Activated CD8-positive, alpha-beta memory T cell treated with anti-CD3 and anti-CD28 coated beads for 48 hours (primary cell): ENCODE data around the gene PIP4P1.
A peak's percentile ranks its signal among the peaks of the same experiment; 100 is the strongest.

Source experiments
- DNase-seq, 3 experiments: peaks; one replicate each; pipeline ENCODE4 v3.0.0-alpha.2; 2020; ENCODE audit warnings: low read depth in 2 of 3, low spot score in 2 of 3

The PIP4P1 gene

DNA sequence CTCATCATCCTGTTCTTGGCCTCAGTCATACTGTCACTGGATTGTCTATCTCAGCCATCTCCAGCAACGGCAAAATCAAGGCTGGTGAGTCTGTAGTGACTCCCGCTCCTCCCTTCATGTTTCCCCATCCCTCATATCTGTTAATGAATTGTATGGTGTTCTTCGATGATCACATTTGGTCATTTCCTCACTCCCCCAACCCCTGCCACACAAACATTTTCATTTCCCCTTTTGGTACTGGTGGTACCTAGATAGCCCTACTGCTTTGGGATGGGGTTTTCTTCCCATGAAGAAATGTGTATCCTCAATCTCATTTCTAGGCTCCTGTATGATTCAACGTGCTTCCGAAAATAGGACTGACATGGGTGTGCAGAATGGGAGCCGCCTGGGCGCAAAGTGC is 22.6 kb downstream of the PIP4P1 start:
- no peak for DNase-seq

DNA sequence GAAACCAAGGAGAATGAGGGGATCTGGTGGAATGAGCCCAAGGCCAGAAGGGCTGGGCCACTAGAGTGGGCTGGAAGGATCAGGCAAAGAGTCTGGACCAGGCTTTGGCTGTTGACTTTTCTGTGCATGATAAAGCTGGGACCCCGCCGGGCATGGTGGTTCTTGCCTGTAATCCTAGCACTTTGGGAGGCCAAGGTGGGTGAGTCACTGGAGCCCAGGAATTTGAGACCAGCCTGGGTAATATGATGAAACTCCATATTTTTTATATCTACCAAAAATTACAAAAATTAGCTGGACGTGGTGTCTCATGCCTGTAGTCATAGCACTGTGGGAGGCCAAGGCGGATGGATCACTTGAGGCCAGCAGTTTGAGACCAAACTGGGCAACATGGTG is 24.9 kb downstream of the PIP4P1 start:
- DNase-seq, result no peak

DNA sequence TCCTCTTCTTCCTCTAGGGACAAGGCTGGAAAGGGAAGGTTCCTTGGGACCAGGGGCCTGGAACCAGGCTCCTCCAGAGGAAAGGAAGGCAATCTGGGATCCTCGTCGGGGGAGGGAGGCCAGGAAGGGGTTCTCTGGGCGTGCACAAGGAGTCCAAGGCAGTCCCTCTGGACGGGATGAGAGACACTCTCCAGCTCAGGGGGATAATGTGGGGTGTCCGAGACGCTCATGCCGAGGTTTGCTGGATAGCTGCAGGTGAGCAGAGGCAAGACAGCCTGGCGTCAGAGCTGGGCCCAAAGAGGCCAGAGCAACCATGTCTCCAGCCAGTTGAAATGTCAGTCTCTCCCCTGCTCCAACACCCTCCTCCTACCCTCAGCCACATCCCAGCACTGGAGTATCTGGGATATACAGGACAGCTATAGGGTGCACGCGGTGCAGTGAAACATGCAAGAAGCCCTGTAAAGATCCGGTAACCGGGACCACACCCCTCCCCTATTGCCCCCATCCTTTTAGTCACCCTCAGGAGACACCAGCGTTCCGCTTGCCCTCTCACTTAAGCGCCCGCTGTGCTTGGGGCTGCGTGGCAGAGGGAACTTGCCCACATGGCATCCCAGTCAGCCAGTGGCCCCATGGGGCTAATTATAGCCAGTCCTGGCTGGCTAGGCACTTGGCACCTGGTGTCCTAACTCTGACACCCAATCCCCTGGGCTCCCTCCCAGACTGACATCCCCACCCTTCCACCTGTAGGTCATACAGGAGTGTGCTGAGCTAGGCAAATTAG is 25.5 kb downstream of the PIP4P1 start, which contains the start of gene KLHL33:
Gene KLHL33 (minus strand): TSS at position 585 of the 781 bp plus-strand sequence. CDS start 355 bp downstream, at position 230.
- DNase-seq, result no peak

DNA sequence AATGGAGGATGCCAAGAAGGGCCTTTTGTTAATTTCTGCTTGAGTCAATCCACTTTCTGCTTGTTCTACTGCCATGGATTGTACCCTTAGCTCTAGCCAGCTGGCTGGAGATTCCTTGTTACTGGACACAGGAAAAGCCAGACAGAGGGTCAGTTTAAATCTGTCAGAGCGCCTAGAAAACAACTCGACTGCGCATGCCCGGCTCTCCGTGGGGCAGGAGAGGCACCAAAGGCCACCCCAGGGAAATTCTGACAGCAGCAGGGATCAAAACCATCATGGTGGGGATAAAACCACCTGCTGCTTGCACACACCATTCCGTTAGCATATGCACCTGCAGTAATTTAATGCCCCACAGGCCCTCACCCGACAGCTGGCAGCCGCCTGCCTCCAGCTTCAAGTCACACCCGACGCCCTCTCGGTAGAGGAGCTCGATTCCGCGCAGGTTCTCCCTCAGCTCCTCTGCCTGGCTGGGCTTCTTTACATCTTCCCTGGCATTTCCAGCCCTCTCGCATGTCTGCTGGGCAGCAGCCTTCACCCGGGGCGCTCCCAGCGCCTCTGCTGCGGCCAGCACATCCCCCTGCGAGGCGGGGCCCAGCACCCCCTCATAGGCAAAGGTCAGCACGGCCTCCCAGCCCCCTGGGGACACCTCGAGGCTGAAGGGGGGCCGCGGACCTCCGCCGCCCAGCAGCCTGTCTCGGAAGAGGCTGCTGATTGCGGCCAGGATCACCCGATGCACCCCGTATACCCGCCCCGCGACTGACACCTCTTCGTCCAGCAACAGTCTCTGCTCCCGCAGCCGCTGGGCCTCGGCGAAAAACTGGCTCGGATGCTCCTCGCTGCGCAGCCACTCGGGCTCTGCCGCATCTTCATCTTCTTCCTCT is 26.3 kb downstream of the PIP4P1 start:
- DNase-seq, result no peak

DNA sequence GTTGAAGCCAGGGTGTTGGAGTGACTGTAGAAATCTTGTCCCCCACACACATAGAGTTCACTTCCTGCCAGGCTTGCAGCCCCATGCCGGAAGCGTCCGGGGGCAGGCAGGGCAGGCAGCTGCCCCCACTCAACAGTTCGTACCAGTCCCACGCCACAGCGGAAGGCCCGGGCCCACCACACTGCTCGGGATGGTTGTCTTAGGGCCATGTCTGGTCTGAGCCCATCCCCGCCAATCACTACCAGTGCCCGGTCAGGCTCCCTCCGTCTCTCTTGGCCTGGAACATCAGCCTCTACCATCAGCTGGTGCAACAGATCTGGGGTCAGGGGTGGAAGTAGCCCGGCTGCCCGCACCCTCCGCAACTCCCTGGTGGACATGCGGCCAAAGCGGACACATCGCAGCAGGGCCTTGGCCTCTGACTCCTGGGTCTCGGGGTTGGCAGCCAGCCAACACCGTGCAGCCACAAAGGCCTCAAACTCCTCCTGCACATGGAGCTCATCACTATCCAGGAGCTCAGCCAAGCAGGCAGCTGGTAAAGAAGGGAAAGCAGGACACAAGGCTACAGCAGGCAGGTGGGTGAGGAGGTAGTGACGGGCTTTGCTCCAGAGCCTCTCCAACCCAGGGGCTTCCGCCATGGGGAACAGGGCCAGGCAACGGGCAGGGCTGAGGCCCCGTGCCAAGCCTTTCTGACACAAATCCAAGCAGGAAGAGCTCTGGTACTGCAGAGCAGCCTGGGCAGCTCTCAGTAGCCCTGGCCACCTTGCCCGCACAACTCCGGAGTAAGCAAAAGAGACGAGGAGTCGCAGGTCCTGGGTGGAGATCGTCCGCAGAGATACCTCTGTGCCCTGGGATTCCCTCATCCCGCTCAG is 31.2 kb downstream of the PIP4P1 start:
- DNase-seq, result no peak

DNA sequence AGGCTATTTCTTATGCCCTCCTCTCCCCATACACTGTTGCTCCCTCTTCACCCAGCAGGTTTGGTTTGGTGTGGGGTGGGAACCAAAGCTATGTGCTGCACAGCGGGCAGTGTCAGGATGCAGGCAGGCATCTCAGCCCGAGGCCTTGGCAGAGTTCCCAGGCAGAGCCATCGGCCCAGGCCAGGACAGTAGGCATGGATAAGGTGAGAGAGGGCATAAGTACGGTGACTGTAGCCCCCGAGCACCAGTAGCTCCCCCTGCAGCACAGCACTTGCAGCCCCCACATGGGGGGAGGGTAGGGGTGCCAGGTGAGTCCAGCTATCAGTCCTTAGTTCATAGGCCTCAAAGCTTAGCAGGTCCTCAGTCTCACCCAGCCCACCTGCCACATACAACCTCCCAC is 32.4 kb downstream of the PIP4P1 start:
- no peak for DNase-seq

DNA sequence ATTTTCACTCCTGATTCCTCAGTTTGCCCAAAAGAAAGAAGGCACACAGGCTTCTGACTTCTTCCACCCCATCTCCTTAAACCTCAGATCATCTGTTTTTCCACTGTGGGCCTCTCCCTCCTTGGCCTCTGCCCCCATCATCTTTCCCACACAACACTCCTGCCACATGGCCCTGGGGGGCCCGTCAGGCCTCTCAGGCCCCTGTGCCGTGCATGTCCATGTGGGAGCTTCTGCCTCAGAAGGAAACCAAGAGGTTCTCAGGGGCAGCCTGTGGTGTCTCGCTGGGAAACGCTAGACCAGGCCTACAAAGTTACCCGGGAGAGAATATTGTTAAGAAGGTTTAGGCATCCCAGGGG is 33.2 kb downstream of the PIP4P1 start:
- no peak for DNase-seq

DNA sequence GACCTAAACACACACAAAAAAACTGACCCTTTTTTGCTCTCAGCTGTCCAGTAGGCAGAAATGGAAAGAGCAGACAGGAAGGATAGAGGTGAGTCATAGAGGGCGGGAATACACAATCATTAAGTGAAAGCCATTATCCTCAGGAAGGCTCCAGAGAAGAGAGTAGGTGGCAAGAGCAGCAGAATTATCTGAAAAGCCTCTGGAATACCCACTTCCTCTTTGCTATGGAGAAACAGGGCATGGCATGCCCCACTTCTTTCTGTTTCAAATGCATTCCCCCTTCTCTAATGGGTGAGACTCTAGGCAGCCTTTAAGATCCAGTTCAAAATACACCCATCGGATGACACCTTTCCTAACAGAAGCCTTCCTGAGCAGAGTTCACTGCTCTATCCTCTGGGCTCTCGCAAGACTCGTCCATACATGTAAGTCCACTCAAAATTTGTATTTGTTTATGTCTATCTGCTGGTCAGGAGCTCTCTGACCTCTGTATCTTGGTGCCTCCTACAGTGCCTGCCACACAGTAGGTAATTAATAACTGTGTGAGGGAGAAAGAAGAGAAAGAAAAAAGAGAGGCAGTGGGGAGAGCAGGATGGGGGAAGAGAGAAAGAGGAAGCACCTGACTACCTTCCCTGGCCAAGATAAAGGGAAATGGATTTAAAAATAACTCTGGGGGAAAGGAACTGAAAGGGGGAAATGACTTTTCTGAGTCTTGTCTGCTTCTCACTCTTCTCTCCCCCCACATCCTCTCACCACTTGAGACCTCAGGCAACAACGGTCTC is 33.8 kb downstream of the PIP4P1 start:
- no peak for DNase-seq

DNA sequence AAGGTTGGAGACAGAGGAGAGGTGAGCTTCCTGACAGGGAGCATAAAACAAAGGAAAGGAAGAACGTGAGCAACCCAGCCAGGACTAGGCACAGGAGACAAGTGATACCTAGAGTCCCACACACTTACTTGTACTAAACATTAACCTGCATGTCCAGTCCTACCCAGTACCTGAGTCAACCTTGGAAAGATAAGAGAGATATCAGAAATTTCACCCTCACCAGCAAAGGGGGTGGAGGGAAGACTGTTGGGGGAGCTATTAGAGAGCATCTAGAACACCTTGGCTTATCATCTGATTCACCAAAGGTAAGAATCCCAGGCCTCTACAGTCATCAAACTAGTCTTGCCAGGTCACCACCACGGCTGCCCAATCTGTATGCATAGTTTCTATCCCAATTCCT is 36.4 kb downstream of the PIP4P1 start:
- DNase-seq, result no peak

DNA sequence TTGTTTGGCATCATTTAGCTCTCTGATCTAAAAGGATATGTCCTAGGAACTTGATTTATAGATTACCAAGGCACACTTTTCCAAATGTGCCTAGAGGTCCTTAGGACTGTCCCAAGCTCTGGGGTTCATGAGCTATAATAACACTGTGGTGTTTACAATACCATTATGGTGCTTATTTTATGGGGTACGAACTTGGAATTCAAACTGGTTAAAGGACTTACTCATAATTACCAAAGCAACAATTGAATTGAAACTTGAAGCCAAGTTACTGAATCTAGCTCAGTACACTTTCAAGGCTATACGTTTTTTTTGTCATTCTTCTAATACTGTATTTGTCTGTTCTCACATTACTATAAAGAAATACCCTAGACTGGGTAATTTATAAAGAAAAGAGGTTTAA is 38.3 kb downstream of the PIP4P1 start:
- DNase-seq, result no peak

DNA sequence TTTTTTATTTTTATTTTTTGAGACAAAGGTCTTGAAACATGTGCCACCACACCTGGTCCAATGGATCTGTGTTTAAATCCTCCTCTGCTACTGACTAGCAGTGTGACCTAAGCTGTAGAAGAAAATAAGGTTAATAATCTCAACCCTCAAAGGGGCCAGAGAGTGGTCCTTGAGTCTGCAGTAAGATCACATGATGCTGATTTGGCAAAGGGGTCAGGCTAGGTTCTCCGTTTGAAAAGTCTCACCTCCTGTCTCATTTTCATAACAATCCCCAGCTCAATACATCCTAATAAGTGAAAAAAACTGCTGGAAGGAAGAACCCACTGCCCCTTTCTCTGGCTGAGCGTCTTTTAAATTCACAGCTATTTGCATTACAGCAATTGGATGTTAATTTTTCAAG is 40.0 kb downstream of the PIP4P1 start:
- DNase-seq, result no peak

DNA sequence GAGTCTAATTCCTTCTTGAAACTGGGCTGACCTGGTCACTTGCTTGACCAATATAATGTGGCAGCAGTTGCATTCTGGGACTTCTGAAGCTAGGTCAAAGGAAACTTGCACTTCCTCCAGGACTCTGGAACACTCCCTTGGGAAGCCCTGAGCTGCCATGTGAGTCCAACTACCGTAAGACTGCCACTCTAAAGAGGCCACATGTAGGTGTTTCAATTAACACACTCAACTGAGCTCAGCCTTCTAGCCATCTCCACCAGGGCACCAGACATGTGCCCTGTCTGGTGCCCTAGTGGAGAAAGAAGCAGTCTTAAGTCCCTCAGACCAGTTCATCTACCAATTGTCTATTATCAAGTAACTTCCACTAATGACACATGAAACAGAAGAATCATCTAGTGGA is 41.8 kb downstream of the PIP4P1 start:
- DNase-seq, result no peak

DNA sequence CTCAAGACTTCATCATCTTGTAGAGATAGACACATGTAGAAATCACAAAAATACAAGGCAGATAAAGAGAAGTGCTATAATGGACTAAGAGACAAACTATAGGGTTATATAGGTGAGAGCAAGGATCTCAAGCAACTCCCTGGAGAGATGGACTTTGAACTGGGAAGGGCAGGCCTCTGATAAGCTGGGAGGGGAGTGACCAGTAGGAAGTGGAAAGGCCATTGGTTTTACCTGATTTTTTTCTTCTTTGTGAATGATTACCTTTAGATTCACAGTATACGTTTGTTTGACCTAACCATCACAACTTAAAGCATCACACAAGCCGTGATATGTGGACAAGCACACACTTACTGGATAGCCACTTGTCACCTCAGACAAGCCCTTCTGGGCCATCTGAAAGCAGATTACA is 42.7 kb downstream of the PIP4P1 start:
- no peak for DNase-seq

DNA sequence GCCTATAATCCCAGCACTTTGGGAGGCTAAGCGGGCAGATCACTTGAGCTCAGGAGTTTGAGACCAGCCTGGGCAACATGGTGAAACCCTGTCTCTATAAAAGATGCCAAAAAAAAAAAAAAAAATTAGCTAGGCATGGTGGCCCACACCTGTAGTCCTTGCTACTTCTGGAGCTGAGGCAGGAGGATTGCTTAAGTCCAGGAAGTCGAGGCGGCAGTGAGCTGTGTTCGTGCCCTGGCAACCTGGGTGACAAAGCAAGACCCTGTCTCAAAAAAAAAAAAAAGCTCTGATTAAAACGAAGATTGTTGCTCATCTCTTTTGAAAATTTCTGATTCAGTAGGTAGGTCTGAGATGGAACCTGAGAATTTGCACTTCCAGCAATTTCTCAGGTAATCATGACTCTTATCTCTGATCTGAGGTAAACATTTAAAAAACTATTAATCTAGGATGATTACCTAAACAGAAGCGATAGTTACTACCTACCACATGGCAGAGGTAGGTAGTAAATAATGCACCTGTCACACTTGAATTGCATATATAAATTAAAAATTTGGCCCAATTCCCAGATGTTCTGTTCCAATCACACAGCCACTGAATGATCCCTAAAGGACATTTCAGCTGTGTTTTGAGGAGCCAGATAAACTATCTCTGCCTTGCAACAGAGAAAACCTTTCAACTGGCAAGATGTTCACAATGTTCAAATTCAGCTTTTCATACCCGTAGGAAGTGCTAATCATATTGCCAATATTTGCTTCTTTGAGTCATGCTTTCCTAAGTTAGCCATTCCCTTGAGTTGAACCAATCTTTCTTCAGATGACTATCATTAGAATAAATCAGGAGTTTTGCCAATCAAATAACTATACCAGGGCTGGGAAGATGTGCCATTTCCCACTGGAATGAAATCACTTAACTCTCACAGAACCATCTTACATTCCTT is 43.7 kb downstream of the PIP4P1 start:
- no peak for DNase-seq

DNA sequence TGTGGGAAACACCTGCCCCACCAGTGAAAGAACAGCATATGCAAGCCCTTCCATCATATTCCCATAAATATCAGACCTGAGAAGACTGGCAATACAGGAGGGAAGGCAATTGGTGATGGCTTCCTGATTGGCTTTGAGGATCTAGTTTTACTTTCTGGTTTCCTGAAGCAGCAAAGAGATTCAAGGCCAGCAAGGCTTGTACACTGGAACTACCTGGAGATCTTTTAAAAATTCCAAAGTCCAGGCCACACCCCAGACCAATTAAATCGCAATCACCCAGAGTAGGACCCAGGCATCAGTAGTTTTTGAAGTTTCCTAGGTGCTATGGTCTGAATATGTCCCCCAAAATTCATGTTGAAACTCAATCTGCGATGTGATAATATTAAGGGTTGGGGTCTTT is 45.0 kb downstream of the PIP4P1 start:
- DNase-seq, result no peak

DNA sequence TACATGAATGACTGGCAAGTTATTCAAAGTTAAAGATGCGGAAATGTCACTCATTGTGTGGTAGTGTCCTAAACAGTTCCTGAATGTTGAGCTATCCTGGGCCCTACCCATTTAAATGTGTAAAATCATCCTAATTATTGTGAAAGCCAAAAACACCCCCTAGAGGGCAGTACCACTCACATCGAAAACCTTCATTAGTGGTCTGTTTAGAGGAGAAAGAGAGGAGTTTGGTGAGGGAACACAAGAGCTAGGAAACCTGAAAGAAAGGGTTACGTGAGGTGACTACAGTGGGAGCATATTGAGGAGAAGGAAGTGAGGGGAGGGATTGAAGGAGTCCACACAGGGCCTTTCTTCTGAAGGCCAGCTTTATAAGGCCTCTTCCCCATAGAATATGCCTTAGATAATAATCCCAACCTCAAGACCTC is 45.4 kb downstream of the PIP4P1 start:
- DNase-seq, result no peak

DNA sequence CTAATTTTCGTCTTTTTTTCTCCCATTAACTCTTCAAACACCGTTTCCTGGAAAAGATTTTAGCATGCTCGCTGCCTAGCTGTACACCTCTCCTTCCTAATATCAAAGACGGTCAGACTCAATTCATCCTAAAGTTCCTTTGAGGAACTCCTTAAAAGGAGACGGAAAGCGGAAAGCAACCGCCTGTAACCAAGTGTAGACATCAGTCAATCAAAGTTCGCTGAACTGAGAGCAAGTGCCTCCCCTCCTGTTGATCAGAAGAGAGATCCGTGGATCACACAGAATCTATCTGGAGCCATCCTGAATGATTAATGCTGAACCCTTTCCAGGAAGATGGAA is 47.5 kb downstream of the PIP4P1 start:
- DNase-seq, result no peak

DNA sequence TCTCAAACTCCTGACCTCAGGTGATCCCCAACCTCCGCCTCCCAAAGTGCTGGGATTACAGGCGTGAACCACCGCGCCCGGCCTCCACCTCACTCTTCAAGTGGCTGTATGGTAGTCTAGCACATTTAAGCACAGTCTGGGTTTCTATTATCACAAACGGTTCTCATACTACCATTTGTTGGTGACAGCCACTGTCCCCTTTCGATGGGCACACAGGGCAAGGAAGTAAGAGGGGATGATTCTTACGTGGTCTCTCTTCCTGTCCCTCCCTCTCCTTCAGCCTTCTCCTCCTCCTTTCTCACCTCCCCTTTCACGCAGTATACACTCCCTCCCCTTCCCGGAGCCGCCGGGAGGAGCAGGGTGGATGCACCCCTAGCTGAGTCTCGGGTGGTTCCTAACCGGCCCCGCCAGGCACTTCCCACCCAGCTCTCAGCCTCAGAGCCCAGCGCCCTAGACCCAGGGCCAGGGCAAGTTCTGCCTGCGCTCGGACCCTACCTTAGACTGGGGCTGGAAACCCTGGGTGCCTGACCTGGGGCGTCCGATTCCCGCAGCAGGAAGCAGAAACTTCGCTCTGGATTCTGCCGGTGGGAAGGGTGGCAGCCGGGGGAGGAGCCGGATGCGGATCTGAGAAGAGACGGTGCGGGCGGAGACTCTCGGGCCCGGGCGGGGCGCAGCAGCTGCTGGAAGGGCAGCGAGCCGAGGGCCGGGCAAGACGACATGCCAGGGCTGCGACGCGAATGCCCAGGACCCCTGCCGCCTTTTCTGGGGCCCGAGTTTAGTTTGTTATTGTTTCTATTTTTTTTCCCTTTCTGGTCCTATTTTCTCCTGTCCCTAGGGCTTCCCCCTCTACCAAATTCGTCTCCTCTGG is 48.1 kb downstream of the PIP4P1 start, which contains the start of gene TEP1:
Gene TEP1 (minus strand): TSS at position 626 of the 868 bp plus-strand sequence. CDS start 5,062 bp downstream, outside the sequence.
- peak; percentile 52 to 65 (median 53) for DNase-seq

DNA sequence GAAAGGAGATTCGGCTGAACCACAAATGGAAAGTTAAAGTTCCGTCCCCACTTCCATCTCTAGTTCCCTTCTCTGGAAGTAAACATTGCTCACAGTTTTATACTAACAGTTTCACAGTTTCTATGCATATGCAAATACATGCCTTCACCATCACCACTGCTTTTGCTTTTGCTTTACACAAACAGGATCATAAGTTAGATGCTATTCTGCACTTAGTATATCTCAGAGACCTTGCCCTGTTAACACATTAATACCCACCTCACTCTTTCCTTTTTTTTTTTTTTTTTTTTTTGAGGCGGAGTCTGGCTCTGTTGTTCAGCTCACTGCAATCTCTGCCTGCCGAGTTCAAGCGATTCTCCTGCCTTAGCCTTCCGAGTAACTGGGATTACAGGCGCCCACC is 48.8 kb downstream of the PIP4P1 start:
- no peak for DNase-seq
